IPS DF 4.7 (cell line): ENCODE measurements around the gene TIE1.

Experiments
- DNase-seq: peaks from one replicate; pipeline ENCODE4 v3.0.0-alpha.2; 2013; ENCODE audit warnings: low spot score; ENCODE audit errors: extremely low read depth

TIE1 gene

DNA sequence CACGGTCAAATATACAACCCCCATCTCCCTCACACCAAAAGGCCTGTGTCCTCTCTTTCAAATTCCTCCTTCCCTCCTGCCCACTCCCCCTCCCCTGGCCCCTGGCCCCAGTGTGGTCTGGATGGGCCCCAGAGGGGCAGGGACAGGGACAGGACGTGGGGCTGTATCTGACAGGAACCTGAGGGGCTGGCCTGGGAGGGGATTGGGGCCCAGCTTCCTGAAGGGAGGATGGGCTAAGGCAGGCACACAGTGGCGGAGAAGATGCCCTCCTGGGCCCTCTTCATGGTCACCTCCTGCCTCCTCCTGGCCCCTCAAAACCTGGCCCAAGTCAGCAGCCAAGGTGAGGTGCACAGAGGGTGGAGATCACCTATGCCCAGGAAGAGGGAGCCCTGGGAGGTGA, 36.8 kb downstream of the TIE1 start, which contains the start of gene MPL:
MPL (plus strand) TSS at position 231 of the 400 bp plus-strand sequence; CDS start at position 262, 31 bp downstream.
- DNase-seq = no peak

DNA sequence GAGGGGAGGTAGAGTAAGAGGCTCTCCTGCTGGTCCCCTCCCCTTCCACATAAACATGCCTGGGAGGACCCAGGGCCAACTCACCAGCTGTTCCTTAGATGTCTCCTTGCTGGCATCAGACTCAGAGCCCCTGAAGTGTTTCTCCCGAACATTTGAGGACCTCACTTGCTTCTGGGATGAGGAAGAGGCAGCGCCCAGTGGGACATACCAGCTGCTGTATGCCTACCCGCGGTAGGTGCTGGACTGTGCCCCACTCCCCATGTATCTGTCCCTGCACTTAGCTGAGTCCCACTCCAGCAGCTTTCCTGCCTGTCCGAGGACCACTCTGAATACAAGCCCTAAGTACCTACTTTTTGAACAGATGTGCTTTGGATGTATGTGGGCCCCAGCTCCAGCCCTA, 37.2 kb downstream of the TIE1 start:
- no peak for DNase-seq

DNA sequence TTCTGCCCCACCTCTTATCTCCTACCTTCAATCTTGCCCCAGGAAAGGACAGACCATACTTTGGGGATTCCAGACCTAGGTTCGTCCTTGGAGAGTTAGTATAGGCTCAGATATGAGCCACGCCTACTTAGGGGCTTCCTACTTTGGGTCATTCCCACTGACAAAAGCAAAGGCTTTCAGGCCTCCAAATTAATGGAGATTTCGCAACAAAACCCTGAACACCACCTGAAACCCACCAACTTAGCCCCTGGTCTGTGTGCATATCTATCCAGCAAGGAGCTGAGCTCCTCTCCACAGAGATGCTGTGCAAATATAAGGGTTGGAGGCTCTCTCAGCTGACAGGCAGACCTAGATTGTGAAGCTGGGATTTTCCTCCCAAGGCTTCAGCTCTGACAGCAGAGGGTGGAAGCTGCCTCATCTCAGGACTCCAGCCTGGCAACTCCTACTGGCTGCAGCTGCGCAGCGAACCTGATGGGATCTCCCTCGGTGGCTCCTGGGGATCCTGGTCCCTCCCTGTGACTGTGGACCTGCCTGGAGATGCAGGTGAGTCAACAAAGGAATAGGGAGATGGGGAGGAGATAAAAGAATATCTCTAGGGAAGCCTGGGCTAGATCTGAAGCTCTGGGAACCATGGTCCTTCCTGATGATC, 38.9 kb downstream of the TIE1 start:
- DNase-seq = no peak

DNA sequence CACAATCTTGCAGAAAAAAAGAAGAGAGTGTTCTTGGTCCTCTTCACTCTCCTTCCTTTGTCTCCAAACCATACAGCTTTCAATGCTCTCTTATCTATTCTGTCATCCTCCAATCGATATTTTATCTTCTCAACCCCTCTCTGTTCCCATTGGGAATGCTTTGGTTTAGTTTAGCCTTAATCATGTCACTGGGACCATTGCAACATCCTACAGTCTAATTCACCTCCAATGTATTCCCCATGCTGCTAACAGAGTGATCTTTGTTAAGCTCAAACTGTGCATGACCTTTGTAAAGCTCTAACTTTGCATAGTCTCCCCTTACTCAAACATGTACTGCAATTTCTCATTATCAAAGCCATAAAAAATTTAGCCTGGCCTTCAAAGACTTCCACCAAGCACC, 39.8 kb downstream of the TIE1 start:
- no peak for DNase-seq

DNA sequence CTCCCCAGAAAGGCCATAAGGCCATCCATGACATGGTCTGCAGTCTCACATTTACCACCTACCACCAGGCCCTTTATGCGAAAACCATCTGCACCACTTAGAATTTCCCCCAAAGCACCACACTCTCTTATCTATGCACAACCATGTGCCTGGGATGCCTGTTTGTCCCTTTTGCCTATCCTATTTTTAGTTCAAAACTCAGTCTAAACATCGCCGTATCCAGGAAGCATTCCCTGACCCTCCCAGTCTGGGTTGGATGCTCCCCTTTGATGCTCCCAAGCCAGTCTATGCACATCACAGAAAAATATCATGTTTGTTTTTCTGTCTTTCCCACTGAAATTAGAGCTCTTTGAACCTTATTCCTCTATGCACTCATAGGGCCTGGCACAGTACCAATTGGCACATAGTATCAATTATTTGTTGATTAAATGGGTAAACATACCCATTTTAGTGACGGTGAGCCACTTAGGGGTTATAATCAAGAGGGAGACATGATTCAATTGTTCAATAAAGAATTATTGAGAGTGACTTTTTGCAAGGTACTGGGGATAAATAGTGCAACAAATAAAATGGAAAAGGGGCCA, 43.6 kb downstream of the TIE1 start:
- no peak for DNase-seq

DNA sequence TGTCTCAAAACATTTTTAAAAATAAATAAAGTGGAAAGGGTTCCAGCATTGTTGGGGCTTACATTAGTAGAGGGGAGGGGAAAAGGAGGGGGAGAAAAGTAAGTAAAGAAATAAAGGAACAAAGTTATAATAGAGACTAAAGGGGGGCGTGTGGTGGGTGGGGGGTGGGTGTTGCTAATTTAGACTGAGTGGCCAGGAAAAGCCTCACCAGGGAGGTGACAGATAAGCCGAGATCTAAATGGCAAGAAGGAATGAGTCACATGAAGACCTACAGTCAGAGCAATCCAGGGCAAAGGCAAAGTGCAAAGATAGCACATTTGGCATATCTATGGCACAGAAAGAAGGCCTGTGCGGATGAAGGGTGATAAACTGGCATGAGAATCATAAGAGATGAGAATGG, 44.3 kb downstream of the TIE1 start:
- no peak for DNase-seq

DNA sequence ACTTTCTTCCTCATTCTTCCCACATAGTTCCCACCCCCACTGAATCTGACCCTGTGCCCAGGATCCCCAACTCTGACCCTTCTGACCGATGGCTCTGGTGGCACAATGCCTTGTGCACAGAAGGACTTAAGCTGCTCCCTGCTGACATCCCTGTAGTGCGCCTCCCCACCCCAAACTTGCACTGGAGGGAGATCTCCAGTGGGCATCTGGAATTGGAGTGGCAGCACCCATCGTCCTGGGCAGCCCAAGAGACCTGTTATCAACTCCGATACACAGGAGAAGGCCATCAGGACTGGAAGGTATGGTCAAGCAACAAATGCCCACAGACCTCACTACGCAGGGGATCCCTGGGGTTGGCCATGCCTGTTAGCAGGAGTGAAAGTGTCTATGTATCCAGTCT, 45.9 kb downstream of the TIE1 start:
- no peak for DNase-seq

DNA sequence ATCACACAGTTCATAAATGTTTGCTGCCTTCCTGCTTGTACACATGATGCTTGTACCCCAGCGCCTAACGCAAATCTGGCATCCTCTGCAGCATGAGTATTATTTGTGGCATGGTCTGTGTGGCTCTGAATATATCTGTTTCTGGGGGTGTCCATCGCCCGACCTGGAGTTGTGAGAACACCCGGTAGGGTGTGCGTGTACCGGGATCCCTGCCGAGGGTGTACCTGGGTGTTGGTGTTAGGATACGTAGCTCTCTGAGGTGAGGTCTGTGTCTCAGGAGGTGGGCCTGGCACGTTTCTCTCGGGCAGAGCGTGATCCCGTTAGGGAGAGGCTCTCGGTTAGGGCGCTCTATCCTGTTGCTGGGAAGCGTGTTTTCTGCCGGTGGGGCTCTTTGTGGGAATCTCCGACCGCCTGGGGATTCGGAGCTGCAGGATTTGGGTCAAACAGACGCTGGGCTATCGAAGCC, 47.6 kb downstream of the TIE1 start:
- no peak for DNase-seq

DNA sequence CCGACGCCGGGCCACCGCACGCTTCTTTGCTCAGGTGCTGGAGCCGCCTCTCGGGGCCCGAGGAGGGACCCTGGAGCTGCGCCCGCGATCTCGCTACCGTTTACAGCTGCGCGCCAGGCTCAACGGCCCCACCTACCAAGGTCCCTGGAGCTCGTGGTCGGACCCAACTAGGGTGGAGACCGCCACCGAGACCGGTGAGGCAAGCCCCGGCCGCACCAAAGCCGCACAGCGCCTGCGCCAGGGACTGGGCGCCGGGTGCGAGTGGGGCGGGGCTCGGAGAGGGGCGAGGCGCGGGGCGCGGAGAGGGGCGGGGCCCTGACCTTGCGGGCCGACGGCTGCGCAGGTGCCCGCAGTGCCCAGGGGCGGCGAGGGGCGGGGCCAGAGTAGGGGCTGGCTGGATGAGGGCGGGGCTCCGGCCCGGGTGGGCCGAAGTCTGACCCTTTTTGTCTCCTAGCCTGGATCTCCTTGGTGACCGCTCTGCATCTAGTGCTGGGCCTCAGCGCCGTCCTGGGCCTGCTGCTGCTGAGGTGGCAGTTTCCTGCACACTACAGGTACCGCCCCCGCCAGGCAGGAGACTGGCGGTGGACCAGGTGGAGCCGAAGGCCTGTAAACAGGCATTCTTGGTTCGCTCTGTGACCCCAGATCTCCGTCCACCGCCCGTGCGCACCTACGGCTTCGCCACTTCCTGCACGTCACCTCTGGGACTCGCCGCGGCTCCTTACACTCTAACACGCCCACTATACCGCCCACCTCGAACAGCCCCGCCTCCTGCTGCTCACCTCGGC, 48.2 kb downstream of the TIE1 start:
- DNase-seq = peak; percentile 86

DNA sequence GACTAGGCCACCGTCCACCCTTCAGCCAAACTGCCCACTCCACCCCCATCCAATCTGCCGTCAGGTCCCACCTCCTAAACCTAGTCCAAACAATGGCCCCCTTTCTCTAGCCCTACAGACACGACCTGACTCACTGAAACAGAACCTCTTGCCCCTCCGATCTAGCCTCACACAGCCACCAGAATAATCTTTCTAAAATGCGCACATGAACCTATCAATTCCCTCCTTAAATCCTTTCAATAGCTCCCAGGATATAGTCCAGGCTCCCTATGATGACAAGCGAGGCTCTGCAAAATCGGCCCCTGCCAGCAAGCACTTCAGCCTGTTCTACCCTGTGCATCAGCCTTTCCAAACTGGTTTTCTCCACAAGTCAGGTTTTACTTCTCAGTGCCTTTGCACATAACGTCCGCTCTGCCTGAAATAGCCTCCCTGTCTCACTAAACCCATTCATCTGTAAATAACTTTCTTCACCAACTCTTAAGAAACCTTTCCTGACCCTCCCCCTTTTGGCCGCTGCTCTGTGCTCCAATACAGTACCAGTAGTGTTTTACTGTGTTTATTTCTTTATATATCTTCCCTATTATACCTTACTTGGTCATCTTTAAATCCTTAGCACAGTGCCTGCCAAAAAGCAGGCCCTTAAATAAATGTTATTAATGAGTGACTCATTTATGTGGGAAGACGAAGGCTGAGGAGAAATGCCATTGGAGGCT, 49.0 kb downstream of the TIE1 start:
- DNase-seq = no peak

DNA sequence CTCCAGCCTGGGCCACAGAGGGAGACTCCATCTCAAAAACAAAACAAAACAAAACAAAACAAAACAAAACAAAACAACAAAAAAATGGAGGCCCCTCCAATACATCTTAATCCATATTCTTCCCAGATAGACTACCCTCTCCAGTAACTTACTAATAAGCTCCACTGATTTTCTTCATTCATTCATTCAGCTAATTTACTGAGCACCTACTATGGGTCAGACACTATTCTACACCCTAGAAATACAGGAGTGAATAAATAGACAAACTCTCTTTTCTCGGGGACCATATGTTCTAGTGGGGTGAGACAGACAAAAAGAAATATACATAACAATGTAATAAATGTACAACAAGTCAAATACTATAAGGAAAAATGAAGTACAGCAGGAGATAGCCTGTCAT, 50.2 kb downstream of the TIE1 start:
- DNase-seq = no peak

DNA sequence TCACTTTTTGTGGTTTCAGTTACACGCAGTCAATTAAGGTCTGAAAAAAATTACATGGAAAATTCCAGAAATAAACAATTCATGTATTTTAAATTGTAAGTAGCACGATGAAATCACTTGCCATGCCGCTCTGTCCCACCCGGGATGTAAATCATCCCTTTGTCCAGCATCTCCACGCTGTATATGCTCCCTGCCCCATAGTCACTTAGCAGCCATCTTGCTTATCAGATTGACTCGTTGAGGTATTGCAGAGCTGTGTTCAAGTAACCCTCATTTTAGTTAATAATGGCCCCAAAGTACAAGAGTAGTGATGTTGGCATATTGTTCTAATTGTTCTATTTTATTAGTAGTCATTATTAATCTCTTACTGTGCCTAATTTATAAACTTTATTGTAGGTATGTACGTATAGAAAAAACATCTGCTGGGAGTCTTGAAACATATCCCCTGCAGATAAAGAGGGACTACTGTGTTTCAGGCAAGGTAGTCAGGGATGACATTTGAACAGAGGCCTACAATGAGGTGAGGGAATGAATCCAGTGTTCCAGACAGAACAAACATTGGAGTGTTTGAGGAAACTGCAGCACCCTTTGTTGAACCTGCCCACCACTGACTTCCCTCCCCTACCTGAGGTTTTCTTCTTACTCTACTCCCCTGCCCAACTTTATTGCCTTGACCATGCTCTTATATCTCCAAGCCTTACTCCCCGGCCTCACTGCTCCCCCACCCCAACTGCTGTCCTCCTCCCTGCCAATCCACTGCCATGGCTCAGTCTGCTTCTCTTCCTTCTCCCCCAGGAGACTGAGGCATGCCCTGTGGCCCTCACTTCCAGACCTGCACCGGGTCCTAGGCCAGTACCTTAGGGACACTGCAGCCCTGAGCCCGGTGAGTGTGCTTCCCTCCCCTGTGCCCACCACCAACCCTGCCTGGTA, 50.9 kb downstream of the TIE1 start:
- no peak for DNase-seq

DNA sequence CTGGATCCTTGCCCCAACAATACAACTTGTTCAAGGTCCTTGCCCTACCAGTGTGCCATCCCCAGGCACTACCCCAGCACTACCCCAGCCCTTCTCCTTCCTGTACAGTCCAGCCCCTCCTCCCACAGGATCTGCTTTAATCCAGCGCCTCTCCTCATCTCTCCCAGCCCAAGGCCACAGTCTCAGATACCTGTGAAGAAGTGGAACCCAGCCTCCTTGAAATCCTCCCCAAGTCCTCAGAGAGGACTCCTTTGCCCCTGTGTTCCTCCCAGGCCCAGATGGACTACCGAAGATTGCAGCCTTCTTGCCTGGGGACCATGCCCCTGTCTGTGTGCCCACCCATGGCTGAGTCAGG, 51.5 kb downstream of the TIE1 start:
- no peak for DNase-seq

DNA sequence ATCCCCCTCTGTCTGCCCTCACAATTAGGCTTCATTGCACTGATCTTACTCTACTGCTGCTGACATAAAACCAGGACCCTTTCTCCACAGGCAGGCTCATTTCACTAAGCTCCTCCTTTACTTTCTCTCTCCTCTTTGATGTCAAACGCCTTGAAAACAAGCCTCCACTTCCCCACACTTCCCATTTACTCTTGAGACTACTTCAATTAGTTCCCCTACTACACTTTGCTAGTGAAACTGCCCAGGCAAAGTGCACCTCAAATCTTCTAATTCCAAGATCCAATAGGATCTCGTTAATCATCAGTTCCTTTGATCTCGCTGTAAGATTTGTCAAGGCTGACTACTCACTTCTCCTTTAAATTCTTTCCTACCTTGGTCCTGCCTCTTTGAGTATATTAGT, 52.1 kb downstream of the TIE1 start:
- DNase-seq = no peak

DNA sequence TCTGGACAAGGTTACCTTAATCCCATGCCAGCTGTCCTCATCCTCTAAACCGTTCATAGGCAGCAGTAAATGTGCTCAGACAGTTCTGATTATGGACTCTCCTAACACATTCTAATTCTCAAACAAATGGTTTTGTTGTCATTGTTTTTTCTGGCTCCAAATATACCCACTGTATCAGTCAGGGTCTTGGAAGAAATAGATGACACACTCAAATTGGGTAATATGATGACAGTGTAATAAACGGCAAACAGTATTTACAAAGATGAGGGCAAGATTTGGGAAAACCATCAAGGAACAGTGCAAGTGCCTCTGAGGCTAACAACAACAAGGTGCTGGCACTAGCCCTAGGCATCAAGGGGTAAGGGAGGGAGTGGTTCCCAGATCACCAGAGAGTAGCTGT, 53.7 kb downstream of the TIE1 start:
- no peak for DNase-seq

DNA sequence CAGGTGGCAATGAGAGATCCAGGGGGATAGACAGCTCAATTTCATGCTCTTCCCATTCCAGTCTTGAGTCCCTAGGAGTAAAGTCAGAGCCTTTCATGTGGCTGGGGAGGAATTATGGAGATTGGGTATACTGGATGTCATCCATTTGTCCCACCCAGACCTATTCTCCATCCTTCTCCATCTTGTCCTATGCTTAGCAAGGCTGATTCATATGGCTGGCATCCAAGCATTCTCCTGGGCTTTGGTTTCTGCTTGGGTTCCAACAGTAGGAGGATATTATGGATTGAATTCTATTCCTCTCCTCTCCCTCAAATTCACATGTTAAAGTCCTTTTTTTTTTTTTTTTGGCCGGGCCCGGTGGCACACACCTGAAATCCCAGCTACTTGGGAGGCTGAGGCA, 54.2 kb downstream of the TIE1 start:
- no peak for DNase-seq

DNA sequence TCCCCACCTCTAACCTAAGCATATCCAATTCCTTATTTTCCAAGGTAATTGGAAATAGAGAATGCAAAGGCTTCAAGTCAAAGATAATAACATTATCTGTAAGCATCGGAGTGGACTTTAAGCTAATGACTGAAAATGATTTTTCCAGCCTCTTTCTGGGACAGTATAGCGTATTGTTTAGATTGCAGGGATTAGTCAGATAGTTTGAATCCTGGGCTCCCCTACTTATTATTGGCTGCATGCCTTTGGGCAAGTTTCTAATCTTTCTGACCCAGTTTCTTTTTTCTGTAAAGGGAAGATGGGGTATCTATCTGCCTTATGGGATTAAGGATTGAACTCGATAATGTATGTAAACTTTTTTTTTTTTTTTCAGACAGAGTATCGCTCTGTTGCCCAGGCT, 56.5 kb downstream of the TIE1 start:
- DNase-seq = no peak

DNA sequence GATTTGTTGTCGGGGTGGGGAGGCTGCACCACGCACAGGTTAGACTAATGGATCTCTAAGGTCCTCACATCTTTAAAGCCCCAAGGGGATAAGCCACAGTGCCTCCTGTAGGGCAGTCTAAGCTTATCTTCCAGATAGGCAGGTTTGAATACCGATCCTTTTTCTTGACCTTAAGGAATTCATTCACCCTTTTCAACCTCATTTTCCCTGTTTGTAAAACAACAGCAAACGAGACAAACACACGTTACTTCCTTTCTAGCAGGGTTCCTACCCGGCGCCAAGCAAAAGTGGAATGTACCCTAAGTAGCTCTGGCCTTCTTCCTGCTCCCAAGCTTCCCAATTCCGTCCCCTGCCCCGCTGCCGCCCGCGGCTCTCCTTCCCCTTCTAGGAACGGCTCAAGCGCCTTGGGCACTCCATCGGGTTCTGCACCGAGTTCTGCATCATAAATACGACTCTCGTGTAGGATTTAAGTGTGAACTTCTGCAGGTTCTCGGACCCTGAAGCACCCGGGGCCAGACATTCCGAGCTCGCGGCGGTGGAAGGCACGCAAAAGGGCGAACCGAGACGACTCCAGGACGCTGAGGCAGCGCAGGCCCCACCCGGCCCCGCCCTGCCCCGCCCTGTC, 57.5 kb downstream of the TIE1 start:
- no peak for DNase-seq

DNA sequence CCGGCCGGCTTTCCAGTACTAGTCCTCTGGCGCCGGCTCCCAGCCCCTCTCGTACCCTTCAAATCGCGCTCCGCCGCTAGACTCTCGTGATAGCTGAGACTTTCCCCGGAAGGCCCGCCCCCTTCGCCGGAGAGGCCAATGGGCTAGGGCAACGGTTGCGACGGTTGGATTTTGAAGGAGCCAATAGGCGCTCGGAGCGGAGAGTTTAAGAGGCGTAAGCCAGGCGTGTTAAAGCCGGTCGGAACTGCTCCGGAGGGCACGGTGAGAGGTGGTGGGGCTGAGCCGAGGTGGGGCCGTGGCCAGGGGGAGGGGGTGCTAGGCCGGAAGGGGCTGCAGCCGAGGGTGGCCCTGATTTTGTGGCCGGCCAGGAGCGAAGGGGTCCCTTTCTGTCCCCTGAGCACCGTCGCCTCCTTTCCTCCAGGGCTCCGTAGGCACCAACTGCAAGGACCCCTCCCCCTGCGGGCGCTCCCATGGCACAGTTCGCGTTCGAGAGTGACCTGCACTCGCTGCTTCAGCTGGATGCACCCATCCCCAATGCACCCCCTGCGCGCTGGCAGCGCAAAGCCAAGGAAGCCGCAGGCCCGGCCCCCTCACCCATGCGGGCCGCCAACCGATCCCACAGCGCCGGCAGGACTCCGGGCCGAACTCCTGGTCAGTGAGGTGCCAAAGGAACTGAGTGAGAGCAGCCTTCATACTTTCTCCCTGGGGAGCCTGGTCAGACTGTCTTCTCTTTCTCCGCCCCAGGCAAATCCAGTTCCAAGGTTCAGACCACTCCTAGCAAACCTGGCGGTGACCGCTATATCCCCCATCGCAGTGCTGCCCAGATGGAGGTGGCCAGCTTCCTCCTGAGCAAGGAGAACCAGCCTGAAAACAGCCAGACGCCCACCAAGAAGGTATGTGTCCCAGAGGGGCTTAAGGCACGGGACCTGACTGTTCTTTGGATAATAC, 58.2 kb downstream of the TIE1 start, which contains the start of gene CDC20:
CDC20 (plus strand) TSS at position 236 of the 948 bp plus-strand sequence; CDS start at position 471, 235 bp downstream.
- DNase-seq = peak; percentile 86
